Measurements from ENCODE around the gene IFNK. TPM values are rescaled to one million over a fixed set of nuclear protein-coding genes. Genes with fewer than 3 reads are reported as not detected.

The IFNK gene
- total and polyA plus RNA-seq, 12 donors = not detected

DNA sequence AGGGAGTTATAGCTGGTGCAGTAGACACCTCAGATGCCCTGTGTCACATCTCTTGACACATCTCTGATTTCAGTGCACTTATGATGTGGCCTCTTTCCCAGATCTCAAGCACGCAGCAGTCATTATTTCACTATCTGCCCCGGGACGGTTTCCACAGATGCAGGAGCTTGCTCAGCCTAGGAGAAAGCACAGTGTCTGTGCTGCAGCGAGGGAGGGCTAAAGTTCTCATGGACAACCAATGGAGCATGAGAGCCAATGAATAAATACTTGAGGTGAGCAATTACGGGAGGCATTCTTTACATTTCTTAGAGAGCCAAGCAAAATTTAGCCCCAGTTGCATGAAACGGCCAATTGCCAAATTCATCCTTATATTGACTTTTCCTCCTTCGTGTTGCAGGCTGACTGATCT is 12.9 kb downstream of the IFNK start:
- H3K4me1 ChIP-seq = peaks cover 8 to 34% (median 20%) of the 10 kb centered on the region in 9 donors
- WGBS, 2 donors = 53 to 69% methylated on average over 7 of the region's 7 CpGs
- H3K9me3 ChIP-seq = no peaks in the 10 kb centered on the region
- no peak overlapping the region for H3K27ac ChIP-seq
- H3K36me3 ChIP-seq = peaks cover 0 to 23% (median 0%) of the 10 kb centered on the region in 9 donors
- no peak for DNase-seq
- no peaks in the 10 kb centered on the region for H3K27me3 ChIP-seq
- TF ChIP-seq, protein P1, sequence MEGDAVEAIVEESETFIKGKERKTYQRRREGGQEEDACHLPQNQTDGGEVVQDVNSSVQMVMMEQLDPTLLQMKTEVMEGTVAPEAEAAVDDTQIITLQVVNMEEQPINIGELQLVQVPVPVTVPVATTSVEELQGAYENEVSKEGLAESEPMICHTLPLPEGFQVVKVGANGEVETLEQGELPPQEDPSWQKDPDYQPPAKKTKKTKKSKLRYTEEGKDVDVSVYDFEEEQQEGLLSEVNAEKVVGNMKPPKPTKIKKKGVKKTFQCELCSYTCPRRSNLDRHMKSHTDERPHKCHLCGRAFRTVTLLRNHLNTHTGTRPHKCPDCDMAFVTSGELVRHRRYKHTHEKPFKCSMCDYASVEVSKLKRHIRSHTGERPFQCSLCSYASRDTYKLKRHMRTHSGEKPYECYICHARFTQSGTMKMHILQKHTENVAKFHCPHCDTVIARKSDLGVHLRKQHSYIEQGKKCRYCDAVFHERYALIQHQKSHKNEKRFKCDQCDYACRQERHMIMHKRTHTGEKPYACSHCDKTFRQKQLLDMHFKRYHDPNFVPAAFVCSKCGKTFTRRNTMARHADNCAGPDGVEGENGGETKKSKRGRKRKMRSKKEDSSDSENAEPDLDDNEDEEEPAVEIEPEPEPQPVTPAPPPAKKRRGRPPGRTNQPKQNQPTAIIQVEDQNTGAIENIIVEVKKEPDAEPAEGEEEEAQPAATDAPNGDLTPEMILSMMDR (IDR thresholded peaks at IDR 0.05) = no peak
- H3K4me3 ChIP-seq = no peak overlapping the region
- peak in 3 of 8 donors; percentile 8 to 68 (median 22) for ATAC-seq
- intact Hi-C loops (cut with DNase I) = no loop called here

DNA sequence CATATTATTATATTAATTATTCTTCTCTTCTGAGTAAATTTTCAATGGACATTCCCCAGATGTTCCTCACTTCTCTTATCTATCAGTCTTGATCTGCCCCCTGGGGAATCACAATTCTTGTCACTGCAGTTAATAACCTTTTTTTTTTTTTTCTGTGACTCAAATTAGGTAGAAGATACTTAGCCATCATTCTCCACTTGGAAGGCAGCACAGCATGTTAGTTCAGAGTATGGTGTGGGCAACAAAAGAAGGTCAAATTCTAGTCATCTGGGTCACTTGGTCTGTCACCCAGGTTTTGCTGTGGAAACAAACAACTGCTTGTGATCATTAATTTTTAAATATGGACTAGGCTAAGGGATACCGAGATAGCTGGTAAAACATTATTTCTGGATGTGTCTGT is 13.7 kb downstream of the IFNK start:
- Histone ChIP-seq H3K27me3 (no peaks in the 10 kb centered on the region), H3K9me3 (no peaks in the 10 kb centered on the region), H3K4me1 (peaks cover 8 to 33% (median 20%) of the 10 kb centered on the region in 9 donors), H3K4me3 (no peak overlapping the region), H3K36me3 (peaks cover 0 to 25% (median 0%) of the 10 kb centered on the region in 9 donors), H3K27ac (no peak overlapping the region)
- 92 to 95% methylated on average over 1 of the region's 1 CpG for WGBS, 2 donors
- TF ChIP-seq, protein P1 (IDR thresholded peaks at IDR 0.05) = no peak
- ATAC-seq (no peak), DNase-seq (no peak)
- intact Hi-C loops (cut with DNase I) = no loop called here

DNA sequence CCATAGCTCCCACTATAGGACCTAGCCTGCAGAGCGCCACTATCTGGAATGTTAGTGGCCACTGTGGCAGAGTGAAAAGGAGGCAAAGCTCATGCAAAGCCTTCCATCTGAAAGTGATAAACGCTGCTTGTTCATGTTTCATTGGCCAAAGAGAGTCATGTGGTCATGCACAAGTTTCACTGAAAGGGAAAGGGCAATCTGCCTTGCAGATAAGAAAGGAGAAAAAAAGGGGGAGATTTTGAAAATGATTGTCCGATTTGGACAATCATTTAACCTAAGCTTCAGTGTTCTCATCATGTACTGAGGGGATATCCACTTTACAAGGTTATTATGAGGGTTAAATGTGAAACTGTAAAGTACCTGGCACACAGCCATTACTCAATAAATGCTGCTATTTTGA is 14.6 kb downstream of the IFNK start:
- Histone ChIP-seq H3K27ac (no peak overlapping the region), H3K4me1 (peaks cover 8 to 36% (median 20%) of the 10 kb centered on the region in 9 donors), H3K27me3 (no peaks in the 10 kb centered on the region), H3K9me3 (no peaks in the 10 kb centered on the region), H3K36me3 (peaks cover 0 to 32% (median 0%) of the 10 kb centered on the region in 9 donors), H3K4me3 (no peak overlapping the region)
- no peak for DNase-seq
- no peak for ATAC-seq
- intact Hi-C loops (cut with DNase I) = no loop called here
- WGBS, 2 donors = 89 to 94% methylated on average over 3 of the region's 3 CpGs
- TF ChIP-seq, protein P1 (IDR thresholded peaks at IDR 0.05) = no peak

DNA sequence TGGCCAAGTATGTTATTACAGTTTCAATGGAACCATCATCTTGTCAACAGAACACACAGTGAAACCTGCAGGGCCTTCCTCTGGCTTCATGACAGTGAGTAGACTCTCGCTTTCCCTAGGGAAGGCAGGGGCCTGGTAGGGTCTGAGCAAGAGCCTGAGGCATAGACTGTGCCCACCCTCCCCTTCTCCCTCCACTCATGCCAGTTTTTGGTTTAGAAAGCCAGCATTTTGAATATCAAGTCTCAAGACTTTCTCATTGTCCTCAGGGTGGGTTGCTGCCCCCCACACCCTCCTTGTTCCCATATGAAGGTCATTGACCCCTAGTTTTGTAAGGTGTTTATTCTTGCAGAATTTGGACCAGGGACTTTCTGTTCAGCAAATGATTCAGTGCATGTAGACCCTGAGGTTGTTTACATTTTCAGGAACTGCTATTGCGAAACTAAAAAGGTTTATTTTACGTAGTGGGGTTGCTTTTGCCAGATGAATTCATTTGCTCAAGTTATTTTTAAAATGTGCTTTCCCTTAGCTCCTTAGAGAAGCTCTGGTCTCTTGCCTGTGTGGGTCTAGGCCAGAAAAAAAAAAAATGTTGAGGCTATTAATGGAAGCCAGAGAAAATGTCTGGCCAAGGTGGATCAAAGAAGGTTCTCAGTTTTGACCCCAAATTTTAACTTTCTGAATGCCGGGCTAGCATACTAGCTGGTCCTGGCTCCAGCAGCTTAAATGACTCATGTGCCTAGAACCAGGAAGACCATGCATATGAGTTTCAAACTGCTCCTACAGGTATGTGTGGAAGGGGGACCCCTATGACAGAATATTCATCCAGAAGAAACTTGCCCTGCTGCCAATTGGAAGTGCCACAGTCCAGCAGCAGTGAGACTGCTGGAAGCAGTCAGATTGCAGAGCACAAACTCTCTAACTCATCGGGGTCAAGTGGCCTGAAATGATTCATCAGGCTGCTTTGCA is 15.7 kb downstream of the IFNK start:
- Histone ChIP-seq H3K4me3 (no peak overlapping the region), H3K4me1 (peaks cover 8 to 27% (median 17%) of the 10 kb centered on the region in 9 donors), H3K9me3 (no peaks in the 10 kb centered on the region), H3K27ac (peak overlapping the region; percentile 9 to 60 (median 51)), H3K36me3 (peaks cover 0 to 41% (median 0%) of the 10 kb centered on the region in 9 donors), H3K27me3 (no peaks in the 10 kb centered on the region)
- WGBS, 2 donors = 59 to 60% methylated on average over 5 of the region's 5 CpGs
- intact Hi-C loops (cut with DNase I) = loop anchor here in 1 of 10 donors (5.0 kb wide), 1 partner anchor 207 kb away; no protein-coding TSS in a partner anchor
- DNase-seq (no peak), ATAC-seq (peak; percentile 75 to 88 (median 82))
- TF ChIP-seq, protein P1 (IDR thresholded peaks at IDR 0.05) = no peak
